OCI-LY1 (cell line): ENCODE data around the gene GXYLT2.
A peak's percentile ranks its signal among the peaks of the same experiment; 100 is the strongest.

Experiments
- H2AFZ ChIP-seq: fragments of 200-600 bp; sonication (generic), shearing (Covaris generic); 2 replicates; pipeline ENCODE4 v1.6.0; 2014; ENCODE audit warnings: antibody characterized with exemption, mild to moderate bottlenecking, low read length
- H3F3A ChIP-seq: fragments of 200-600 bp; sonication (generic), shearing (Covaris generic); 2 replicates; pipeline ENCODE4 v1.6.0; 2014; ENCODE audit warnings: mild to moderate bottlenecking, antibody characterized with exemption, low read length, moderate library complexity; ENCODE audit not compliant: insufficient read depth
- H3K27ac ChIP-seq: fragments of 200-600 bp; sonication (generic); 2 replicates; pipeline ENCODE4 v1.5.1; 2014; ENCODE audit warnings: low read length, mixed run types, mild to moderate bottlenecking, low read depth; ENCODE audit not compliant: poor library complexity, severe bottlenecking
- H3K27me3 ChIP-seq: fragments of 200-600 bp; sonication (generic); 2 replicates; pipeline ENCODE4 v1.6.0; 2014; ENCODE audit warnings: antibody characterized with exemption, mild to moderate bottlenecking, low read length, moderate library complexity; ENCODE audit not compliant: insufficient read depth
- H3K36me3 ChIP-seq: fragments of 200-600 bp; sonication (generic); 2 replicates; pipeline ENCODE4 v1.6.1; 2014; ENCODE audit warnings: mild to moderate bottlenecking, antibody characterized with exemption, low read length, moderate library complexity, mixed read lengths; ENCODE audit not compliant: insufficient read depth
- H3K4me1 ChIP-seq: fragments of 200-600 bp; sonication (generic); 2 replicates; pipeline ENCODE4 v1.5.1; 2014; ENCODE audit warnings: mild to moderate bottlenecking, low read length, moderate library complexity; ENCODE audit not compliant: insufficient read depth, severe bottlenecking
- H3K4me2 ChIP-seq: fragments of 200-600 bp; sonication (generic), shearing (Covaris generic); 2 replicates; pipeline ENCODE4 v1.6.1; 2014; ENCODE audit warnings: low read length
- H3K4me3 ChIP-seq: fragments of 200-600 bp; sonication (generic); 2 replicates; pipeline ENCODE4 v1.5.1; 2014; ENCODE audit warnings: low read length, low read depth, mild to moderate bottlenecking, mixed read lengths; ENCODE audit not compliant: poor library complexity, severe bottlenecking
- H3K79me2 ChIP-seq: fragments of 200-600 bp; shearing (Covaris generic); 2 replicates; pipeline ENCODE4 v1.6.1; 2016; ENCODE audit warnings: mixed run types, low read length, mixed read lengths; ENCODE audit not compliant: insufficient read depth
- H3K9ac ChIP-seq: fragments of 200-600 bp; sonication (generic), shearing (Covaris generic); 2 replicates; pipeline ENCODE4 v1.6.1; 2014; ENCODE audit warnings: mild to moderate bottlenecking, low read length, mixed read lengths
- H3K9me2 ChIP-seq: fragments of 200-600 bp; sonication (generic), shearing (Covaris generic); 2 replicates; pipeline ENCODE4 v1.6.1; 2014; ENCODE audit warnings: low read depth, mild to moderate bottlenecking, low read length, mixed read lengths
- H3K9me3 ChIP-seq: fragments of 200-600 bp; shearing (Covaris generic); 2 replicates; pipeline ENCODE4 v1.6.1; 2014; ENCODE audit warnings: low read length, mixed read lengths
- H4K20me1 ChIP-seq: fragments of 200-600 bp; sonication (generic), shearing (Covaris generic); 2 replicates; pipeline ENCODE4 v1.6.0; 2016; ENCODE audit warnings: mild to moderate bottlenecking, low read length; ENCODE audit not compliant: insufficient read depth
- CTCF ChIP-seq: fragments of 200-600 bp; sonication (generic), shearing (Covaris generic); IDR thresholded peaks from 2 replicates; pipeline ENCODE4 v1.5.1; 2017; ENCODE audit warnings: mild to moderate bottlenecking, antibody characterized with exemption, low read length, moderate library complexity, mixed read lengths
- EZH2 ChIP-seq: fragments of 200-600 bp; sonication (generic), shearing (Covaris generic); IDR thresholded peaks from 2 replicates; pipeline ENCODE4 v1.8.0; 2017; ENCODE audit warnings: borderline replicate concordance, mixed run types, mild to moderate bottlenecking, antibody characterized with exemption, low read length, moderate library complexity, mixed read lengths

GXYLT2 gene

GRCh38 chr3:72996473-72997333, 108.9 kb downstream of the GXYLT2 start, which contains the start of gene PPP4R2:
Gene PPP4R2 (plus strand): TSS chr3:72996811. CDS start chr3:72997038, 227 bp downstream.
- H3K9me2 ChIP-seq, result no peaks in the 10 kb centered on the region
- H3K9me3 ChIP-seq, result no peaks in the 10 kb centered on the region
- H3K36me3 ChIP-seq, result peaks cover 38% of the 10 kb centered on the region
- peak within 1 kb of the TSS; percentile 81 for H3K9ac ChIP-seq
- H3K27me3 ChIP-seq, result no peaks in the 10 kb centered on the region
- 0 out of 2 replicates have a peak, but pooled peaks cover 3% of the 10 kb centered on the region for H3F3A ChIP-seq
- H3K79me2 ChIP-seq, result peaks cover 45% of the 10 kb centered on the region
- H3K4me2 ChIP-seq, result peak within 1 kb of the TSS; percentile 99
- peak within 1 kb of the TSS; percentile 84 for H3K4me3 ChIP-seq
- H2AFZ ChIP-seq, result peak within 1 kb of the TSS; percentile 48; the same call in 1 of the 2 replicates
- peaks cover 14% of the 10 kb centered on the region; the same call in 1 of the 2 replicates for H4K20me1 ChIP-seq
- peak within 1 kb of the TSS; percentile 75 for H3K27ac ChIP-seq
- peaks cover 36% of the 10 kb centered on the region for H3K4me1 ChIP-seq
- no peak for TF ChIP-seq CTCF
- no peak for TF ChIP-seq EZH2

- Histone ChIP-seq H3K27me3 (no peaks in the 10 kb centered on the region), H4K20me1 (peaks cover 14% of the 10 kb centered on the region; the same call in 1 of the 2 replicates), H2AFZ (no peak overlapping the region)
Observed at GRCh38 chr3:72997421-72997961, 109.6 kb downstream of the GXYLT2 start.

GRCh38 chr3:72998466-72998865, 110.6 kb downstream of the GXYLT2 start:
- H3K9me3 ChIP-seq, result no peaks in the 10 kb centered on the region
- 0 out of 2 replicates have a peak, but pooled peaks cover 3% of the 10 kb centered on the region for H3F3A ChIP-seq
- peaks cover 53% of the 10 kb centered on the region for H3K36me3 ChIP-seq
- peaks cover 61% of the 10 kb centered on the region for H3K79me2 ChIP-seq
- no peaks in the 10 kb centered on the region for H3K27me3 ChIP-seq
- H3K9me2 ChIP-seq, result no peaks in the 10 kb centered on the region
- peaks cover 36% of the 10 kb centered on the region for H3K4me1 ChIP-seq
- TF ChIP-seq CTCF (no peak), EZH2 (no peak)
- H3K9ac ChIP-seq, result peak overlapping the region; percentile 81
- H3K27ac ChIP-seq, result no peak overlapping the region
- H3K4me2 ChIP-seq, result peak overlapping the region; percentile 99
- H4K20me1 ChIP-seq, result peaks cover 14% of the 10 kb centered on the region; the same call in 1 of the 2 replicates
- no peak overlapping the region for H2AFZ ChIP-seq
- peak overlapping the region; percentile 84 for H3K4me3 ChIP-seq

More at GRCh38 chr3:72997421-72997961, 109.6 kb downstream of the GXYLT2 start:
- peak overlapping the region; percentile 84 for H3K4me3 ChIP-seq
- 0 out of 2 replicates have a peak, but pooled peaks cover 3% of the 10 kb centered on the region for H3F3A ChIP-seq
- H3K4me2 ChIP-seq, result peak overlapping the region; percentile 99
- H3K4me1 ChIP-seq, result peaks cover 36% of the 10 kb centered on the region
- no peaks in the 10 kb centered on the region for H3K9me3 ChIP-seq
- peak overlapping the region; percentile 75 for H3K27ac ChIP-seq
- no peaks in the 10 kb centered on the region for H3K9me2 ChIP-seq
- H3K79me2 ChIP-seq, result peaks cover 53% of the 10 kb centered on the region
- H3K9ac ChIP-seq, result peak overlapping the region; percentile 81
- peaks cover 45% of the 10 kb centered on the region for H3K36me3 ChIP-seq
- no peak for TF ChIP-seq EZH2
- peak; percentile 65 for TF ChIP-seq CTCF
